KG1 (cell line): ENCODE measurements around the gene PDXDC1.
A peak's percentile ranks its signal among the peaks of the same experiment; 100 is the strongest.
"Not testable (repeated sequence)": the region's sequence is repeated elsewhere in the genome, so short reads cannot be mapped to it uniquely, and the experiment has no call there.

Experiments used
- DNase-seq: peaks from one replicate; lab custom pipeline; 2025; lab: John Stamatoyannopoulos, UW

PDXDC1 gene

DNA sequence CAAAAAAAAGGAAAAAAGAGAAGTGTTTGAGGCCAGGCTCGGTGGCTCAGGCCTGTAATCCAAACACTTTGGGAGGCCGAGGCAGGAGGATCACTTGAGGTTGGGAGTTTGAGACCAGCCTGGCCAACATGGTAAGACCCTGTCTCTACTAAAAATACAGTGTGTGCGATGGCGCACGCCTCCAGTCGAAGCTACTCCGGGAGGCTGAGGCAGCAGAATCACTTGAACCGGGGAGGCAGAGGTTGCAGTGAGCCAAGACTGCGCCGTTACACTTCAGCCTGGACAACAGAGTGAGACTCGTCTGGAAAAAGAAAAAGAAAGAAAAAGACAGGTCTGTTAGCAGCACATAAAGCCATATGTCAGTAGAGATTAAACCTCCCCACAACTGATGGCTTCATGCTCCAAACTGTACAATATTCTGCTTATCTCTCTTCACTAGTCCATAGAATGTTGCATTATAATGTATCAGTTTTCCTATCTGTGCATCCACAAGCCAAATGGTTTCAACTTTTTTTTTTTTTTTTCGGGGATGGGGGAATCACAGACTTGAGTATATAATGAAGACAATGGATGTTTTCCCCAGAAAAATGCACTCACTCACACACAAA is 3.1 kb upstream of the PDXDC1 start:
- DNase-seq, result not testable (repeated sequence)

- not testable (repeated sequence) for DNase-seq
These were observed 972 bp upstream of the PDXDC1 start for GRCh38 chr16:14973785-14974322.

- not testable (repeated sequence) for DNase-seq
These were observed 533 bp upstream of the PDXDC1 start for GRCh38 chr16:14974331-14974655.

- peak; percentile 40 for DNase-seq
These were observed 780 bp downstream of the PDXDC1 start for GRCh38 chr16:14975418-14976194.

GRCh38 chr16:14976971-14977736 is 2.3 kb downstream of the PDXDC1 start:
- not testable (repeated sequence) for DNase-seq

DNA sequence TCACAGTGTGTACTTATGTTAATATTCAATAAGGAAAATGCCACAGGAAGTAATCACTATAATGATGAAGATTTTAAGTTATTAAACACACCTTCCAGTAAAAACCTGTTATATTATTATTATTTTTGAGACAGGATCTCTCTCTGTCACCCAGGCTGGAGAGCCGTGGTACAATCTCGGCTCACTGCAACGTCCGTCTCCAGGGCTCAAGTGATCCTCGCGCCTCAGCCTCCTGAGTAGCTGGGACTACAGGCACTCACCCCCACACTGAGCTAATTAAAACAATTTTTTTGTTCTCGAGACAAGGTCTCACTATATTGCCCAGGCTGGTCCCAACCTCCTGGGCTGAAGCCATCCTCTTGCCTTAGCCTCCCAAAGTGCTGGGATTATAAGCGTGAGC is 3.5 kb downstream of the PDXDC1 start:
- DNase-seq, result not testable (repeated sequence)

DNA sequence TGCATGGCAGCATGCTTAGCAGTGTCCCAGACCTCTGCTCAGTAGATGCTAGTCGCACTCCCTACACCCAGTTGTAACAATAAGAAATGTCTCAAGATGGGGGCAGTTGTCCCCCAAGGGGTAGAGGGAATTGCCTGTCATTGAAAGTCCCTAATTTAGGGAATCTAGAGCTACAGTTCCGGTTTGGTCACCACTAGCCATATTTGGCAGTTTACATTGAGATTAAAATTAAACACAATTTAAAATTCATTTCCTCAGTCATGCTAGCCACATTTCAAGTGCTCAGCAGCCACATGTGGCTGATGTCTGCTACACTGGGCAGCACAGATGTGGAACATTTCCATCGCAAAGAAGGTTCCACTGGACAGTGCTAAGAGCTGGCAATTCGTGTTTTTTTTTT is 4.1 kb downstream of the PDXDC1 start:
- DNase-seq, result not testable (repeated sequence)

- DNase-seq, result not testable (repeated sequence)
These were observed 6.4 kb downstream of the PDXDC1 start for GRCh38 chr16:14981234-14981633.

DNA sequence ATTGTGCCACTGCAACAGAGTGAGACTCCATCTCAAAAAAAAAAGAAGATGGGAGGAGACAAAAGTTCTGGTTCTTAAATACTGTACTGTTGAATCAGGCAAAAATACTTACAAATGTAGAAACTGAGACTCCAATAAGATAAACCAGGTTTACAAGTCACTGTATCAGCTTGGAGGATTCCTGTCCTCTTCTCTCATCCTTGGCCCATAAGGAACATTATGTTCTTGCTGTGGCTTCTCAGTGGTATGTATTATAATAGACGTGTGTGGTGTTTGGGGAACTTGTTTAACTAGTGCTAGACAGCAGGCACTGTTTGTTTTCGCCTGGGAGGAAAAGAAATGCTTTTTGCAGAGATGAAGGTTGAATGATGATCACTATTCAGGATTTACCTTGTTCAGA is 7.7 kb downstream of the PDXDC1 start:
- not testable (repeated sequence) for DNase-seq

GRCh38 chr16:14988092-14988491 is 13.3 kb downstream of the PDXDC1 start:
- not testable (repeated sequence) for DNase-seq

DNA sequence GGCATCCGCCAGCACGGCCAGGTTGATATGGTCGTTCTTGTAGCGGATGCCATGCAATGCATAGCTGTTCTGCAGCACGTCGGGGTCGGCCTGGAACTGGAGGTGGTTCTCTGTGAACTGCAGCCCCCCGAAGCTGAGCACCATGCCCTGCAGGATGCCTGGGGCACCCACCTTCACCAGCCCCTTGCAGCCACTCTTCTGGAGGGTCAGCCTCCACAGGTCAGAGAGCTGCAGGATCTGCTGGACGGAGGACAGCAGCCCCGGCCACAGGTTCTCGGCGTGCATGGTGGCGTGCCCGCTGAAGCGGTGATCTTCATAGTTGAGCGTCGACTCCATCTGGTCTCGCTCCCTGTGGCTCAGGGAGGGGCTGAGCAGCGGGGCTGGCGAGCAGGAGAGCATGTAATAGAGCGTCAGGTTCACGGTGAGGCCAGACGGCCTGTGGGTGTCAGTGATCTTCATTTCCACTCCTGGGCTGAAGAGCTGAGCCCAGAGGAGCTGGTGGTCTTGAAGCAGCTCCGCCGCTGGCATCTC is 13.9 kb downstream of the PDXDC1 start:
- DNase-seq, result not testable (repeated sequence)

GRCh38 chr16:14989291-14990281 is 14.8 kb downstream of the PDXDC1 start:
- not testable (repeated sequence) for DNase-seq

DNA sequence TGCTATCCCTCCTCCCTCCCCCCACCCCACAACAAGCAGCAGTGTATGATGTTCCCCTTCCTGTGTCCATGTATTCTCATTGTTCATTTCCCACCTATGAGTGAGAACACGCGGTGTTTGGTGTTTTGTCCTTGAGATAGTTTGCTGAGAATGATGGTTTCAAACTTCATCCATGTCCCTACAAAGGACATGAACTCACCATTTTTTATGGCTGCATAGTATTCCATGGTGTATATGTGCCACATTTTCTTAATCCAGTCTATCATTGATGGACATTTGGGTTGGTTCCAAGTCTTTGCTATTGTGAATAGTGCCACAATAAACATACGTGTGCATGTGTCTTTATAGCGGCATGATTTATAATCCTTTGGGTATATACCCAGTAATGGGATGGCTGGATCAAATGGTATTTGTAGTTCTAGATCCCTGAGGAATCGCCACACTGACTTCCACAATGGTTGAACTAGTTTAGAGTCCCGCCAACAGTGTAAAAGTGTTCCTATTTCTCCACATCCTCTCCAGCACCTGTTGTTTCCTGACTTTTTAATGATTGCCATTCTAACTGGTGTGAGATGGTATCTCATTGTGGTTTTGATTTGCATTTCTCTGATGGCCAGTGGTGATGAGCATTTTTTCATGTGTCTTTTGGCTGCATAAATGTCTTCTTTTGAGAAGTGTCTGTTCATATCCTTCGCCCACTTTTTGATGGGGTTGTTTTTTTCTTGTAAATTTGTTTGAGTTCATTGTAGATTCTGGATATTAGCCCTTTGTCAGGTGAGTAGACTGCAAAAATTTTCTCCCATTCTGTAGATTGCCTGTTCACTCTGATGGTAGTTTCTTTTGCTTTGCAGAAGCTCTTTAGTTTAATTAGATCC is 18.7 kb downstream of the PDXDC1 start:
- DNase-seq, result not testable (repeated sequence)

DNA sequence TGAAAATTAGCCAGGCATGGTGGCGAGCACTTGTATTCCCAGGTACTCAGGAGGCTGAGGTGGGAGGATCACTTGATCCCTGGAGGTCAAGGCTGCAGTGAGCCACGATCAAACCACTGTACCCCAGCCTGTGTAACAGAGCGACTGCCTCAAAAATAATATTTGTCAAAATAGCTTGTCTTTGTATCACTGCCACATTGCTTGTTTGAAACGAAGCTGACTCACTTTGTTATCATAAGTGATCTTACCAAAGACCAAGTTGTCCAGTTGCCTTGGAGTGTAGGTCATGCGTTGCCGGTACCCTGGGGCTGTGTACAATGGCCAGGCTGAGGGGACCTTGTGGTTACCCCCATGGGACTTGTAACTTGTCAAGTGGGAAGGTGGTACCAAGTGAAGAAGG is 21.9 kb downstream of the PDXDC1 start:
- DNase-seq, result not testable (repeated sequence)

DNA sequence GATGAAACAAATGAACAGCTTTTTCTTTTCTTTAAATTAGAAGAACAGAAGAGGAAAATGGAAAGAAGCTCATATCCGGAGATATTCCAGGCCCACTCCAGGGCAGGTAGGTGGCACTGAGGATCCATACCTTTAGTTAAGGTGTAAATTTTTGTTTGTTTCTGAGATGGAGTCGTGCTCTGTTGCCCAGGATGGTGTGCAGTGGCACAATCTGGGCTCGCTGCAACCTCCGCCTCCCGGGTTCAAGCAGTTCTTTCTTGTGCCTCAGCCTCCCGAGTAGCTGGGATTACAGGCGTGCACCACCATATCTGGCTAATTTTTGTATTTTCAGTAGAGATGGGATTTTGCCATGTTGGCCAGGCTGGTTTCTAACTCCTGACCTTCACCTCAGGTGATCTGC is 23.5 kb downstream of the PDXDC1 start:
- not testable (repeated sequence) for DNase-seq

DNA sequence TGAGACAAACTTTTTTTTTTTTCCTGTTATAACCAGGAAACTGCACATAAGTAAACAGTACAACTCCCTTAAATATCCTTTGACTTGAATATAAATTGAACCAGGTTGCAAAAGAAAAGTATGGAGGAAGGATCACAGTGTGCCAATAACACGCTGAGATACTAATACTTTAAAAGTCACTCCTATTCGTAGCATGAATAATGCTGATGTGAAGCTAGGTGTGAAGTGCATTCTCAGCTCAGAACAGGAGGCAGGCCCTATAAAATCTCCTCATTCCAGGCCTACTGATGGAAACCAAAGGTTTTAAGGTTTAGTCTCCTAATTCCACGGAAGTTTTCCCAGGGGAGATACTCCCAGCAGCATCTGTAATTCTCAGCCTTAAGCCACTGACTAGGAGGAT is 25.0 kb downstream of the PDXDC1 start:
- DNase-seq, result not testable (repeated sequence)

GRCh38 chr16:15002448-15002847 is 27.6 kb downstream of the PDXDC1 start:
- DNase-seq, result not testable (repeated sequence)

- not testable (repeated sequence) for DNase-seq
These were observed 30.7 kb downstream of the PDXDC1 start for GRCh38 chr16:15005357-15006132.

DNA sequence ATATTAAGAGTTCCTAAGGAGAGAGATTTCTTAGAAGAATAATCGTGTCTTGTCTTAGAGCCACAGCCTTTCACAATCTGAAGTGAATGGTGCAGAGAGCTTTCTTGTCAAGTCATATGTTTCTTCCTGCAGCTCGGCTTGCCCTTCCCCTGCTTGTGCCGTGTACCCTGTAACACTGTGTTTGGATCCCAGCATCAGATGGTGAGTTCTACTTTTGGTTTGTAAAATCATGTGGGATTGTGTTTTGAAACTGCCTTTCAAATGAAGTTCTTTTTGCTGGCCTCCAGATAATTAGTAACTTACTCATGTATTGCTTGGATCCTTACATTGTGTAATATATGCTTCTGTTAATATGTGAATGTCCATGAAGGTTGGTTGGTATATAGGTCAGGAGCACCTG is 33.8 kb downstream of the PDXDC1 start:
- DNase-seq, result not testable (repeated sequence)
